Measurements from ENCODE around the gene OXER1.

Gene OXER1

DNA sequence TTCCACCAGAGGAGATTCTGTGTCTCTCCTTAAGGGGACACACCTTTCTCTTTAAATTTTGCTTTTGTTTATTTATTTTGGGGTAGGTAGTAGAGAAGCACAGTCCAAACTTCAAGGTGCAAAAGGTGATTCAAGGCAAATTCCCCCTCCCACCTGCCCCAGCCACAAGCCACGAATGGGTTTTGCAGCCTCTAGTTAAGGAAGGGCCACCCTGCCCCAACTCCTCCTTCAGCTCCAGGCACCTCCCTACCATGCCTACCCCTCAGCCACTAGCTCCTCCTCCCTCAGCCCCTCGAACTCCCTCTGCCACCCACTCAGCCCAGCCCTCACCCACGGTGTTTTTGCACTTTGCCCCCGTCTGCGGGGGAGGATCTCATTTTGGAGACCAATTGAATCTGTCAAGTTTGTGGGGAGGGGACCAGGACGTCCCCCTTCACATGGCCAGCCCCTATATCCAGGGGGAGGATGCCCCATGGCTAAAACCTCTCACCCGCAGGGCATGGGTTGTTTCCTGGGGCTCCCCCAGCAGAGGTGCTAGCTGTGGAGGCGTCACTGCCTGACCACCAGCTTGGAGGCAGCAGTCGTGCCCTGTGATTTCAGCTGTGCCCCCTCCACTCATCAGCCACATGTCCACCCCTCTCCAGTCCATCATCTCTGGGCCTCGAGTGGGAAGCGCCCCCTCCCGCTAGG lies 24.0 kb upstream of the OXER1 start:
- peaks cover 19% of the 10 kb centered on the region for H3K27me3 ChIP-seq (ENCODE audit: control insufficient read depth, low read length)
- no peak overlapping the region for H3K4me2 ChIP-seq (ENCODE audit: low read length)
- H3K9me2 ChIP-seq (replicated peaks; ENCODE audit: control insufficient read depth, low read length) = no peaks in the 10 kb centered on the region
- H3F3A ChIP-seq (ENCODE audit: control insufficient read depth, insufficient read depth) = no peaks in the 10 kb centered on the region
- H3K36me3 ChIP-seq (ENCODE audit: control insufficient read depth, low read length) = no peaks in the 10 kb centered on the region
- no peaks in the 10 kb centered on the region for H3K79me2 ChIP-seq (ENCODE audit: control insufficient read depth, low read length)
- no peak overlapping the region for H3K27ac ChIP-seq (ENCODE audit: low read depth, low read length)
- TF ChIP-seq, protein P1, sequence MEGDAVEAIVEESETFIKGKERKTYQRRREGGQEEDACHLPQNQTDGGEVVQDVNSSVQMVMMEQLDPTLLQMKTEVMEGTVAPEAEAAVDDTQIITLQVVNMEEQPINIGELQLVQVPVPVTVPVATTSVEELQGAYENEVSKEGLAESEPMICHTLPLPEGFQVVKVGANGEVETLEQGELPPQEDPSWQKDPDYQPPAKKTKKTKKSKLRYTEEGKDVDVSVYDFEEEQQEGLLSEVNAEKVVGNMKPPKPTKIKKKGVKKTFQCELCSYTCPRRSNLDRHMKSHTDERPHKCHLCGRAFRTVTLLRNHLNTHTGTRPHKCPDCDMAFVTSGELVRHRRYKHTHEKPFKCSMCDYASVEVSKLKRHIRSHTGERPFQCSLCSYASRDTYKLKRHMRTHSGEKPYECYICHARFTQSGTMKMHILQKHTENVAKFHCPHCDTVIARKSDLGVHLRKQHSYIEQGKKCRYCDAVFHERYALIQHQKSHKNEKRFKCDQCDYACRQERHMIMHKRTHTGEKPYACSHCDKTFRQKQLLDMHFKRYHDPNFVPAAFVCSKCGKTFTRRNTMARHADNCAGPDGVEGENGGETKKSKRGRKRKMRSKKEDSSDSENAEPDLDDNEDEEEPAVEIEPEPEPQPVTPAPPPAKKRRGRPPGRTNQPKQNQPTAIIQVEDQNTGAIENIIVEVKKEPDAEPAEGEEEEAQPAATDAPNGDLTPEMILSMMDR (IDR thresholded peaks at IDR 0.05; ENCODE audit: low read depth, low read length, poor library complexity, severe bottlenecking) = no peak
- no peaks in the 10 kb centered on the region for H4K20me1 ChIP-seq (ENCODE audit: control insufficient read depth, insufficient read depth, low read depth, low read length)
- no peaks in the 10 kb centered on the region for H3K9me3 ChIP-seq (ENCODE audit: control insufficient read depth, insufficient read depth, low read length)
- peaks cover 4% of the 10 kb centered on the region for H3K4me1 ChIP-seq (ENCODE audit: control insufficient read depth, low read length)
- no peak overlapping the region for H3K4me3 ChIP-seq (ENCODE audit: low read length)

- Histone ChIP-seq H3K27me3 (ENCODE audit: control insufficient read depth, low read length) (peaks cover 13% of the 10 kb centered on the region), H3K27ac (ENCODE audit: low read depth, low read length) (no peak overlapping the region), H3K9me2 (replicated peaks; ENCODE audit: control insufficient read depth, low read length) (no peaks in the 10 kb centered on the region), H3K36me3 (ENCODE audit: control insufficient read depth, low read length) (no peaks in the 10 kb centered on the region), H3K4me3 (ENCODE audit: low read length) (no peak overlapping the region), H3K4me2 (ENCODE audit: low read length) (no peak overlapping the region), H3K4me1 (ENCODE audit: control insufficient read depth, low read length) (no peaks in the 10 kb centered on the region; the same call in 1 of the 2 replicates), H3K9me3 (ENCODE audit: control insufficient read depth, insufficient read depth, low read length) (no peaks in the 10 kb centered on the region), H3F3A (ENCODE audit: control insufficient read depth, insufficient read depth) (no peaks in the 10 kb centered on the region), H3K79me2 (ENCODE audit: control insufficient read depth, low read length) (no peaks in the 10 kb centered on the region), H4K20me1 (ENCODE audit: control insufficient read depth, insufficient read depth, low read depth, low read length) (no peaks in the 10 kb centered on the region)
- no peak for TF ChIP-seq EZH2phosphoT487 (IDR thresholded peaks at IDR 0.05; ENCODE audit: borderline replicate concordance, low read length)
- TF ChIP-seq, protein P1 (IDR thresholded peaks at IDR 0.05; ENCODE audit: low read depth, low read length, poor library complexity, severe bottlenecking) = no peak
These were observed 23.5 kb upstream of the OXER1 start for GRCh38 chr2:42787424-42787787.

GRCh38 chr2:42786561-42787345 lies 22.8 kb upstream of the OXER1 start:
- no peaks in the 10 kb centered on the region for H3K79me2 ChIP-seq (ENCODE audit: control insufficient read depth, low read length)
- no peak overlapping the region for H3K27ac ChIP-seq (ENCODE audit: low read depth, low read length)
- no peaks in the 10 kb centered on the region for H3K36me3 ChIP-seq (ENCODE audit: control insufficient read depth, low read length)
- TF ChIP-seq EZH2phosphoT487 (IDR thresholded peaks at IDR 0.05; ENCODE audit: borderline replicate concordance, low read length) = no peak
- TF ChIP-seq, protein P1 (IDR thresholded peaks at IDR 0.05; ENCODE audit: low read depth, low read length, poor library complexity, severe bottlenecking) = no peak
- no peaks in the 10 kb centered on the region for H4K20me1 ChIP-seq (ENCODE audit: control insufficient read depth, insufficient read depth, low read depth, low read length)
- H3K4me2 ChIP-seq (ENCODE audit: low read length) = no peak overlapping the region
- no peaks in the 10 kb centered on the region for H3K9me3 ChIP-seq (ENCODE audit: control insufficient read depth, insufficient read depth, low read length)
- H3K4me3 ChIP-seq (ENCODE audit: low read length) = no peak overlapping the region
- no peaks in the 10 kb centered on the region for H3K9me2 ChIP-seq (replicated peaks; ENCODE audit: control insufficient read depth, low read length)
- H3F3A ChIP-seq (ENCODE audit: control insufficient read depth, insufficient read depth) = no peaks in the 10 kb centered on the region
- H3K27me3 ChIP-seq (ENCODE audit: control insufficient read depth, low read length) = peaks cover 7% of the 10 kb centered on the region
- H3K4me1 ChIP-seq (ENCODE audit: control insufficient read depth, low read length) = no peaks in the 10 kb centered on the region
